Activated T-cell treated with anti-CD3 and anti-CD28 coated beads for 4 hours (primary cell): Measurements from ENCODE around the gene SELENOP.
"Not testable (repeated sequence)": the region's sequence is repeated elsewhere in the genome, so short reads cannot be mapped to it uniquely, and the experiment has no call there.

Experiments
- DNase-seq: peaks from one replicate; pipeline ENCODE4 v3.0.0-alpha.2; 2020

SELENOP gene

GRCh38 chr5:42825422-42826148 lies 13.9 kb upstream of the SELENOP start:
- DNase-seq, result no peak

GRCh38 chr5:42824347-42824976 lies 12.8 kb upstream of the SELENOP start:
- DNase-seq, result no peak

- no peak for DNase-seq
These were observed 10.9 kb upstream of the SELENOP start for GRCh38 chr5:42822548-42822947.

- DNase-seq, result no peak
These were observed 8.1 kb upstream of the SELENOP start for GRCh38 chr5:42819745-42820144.

DNA sequence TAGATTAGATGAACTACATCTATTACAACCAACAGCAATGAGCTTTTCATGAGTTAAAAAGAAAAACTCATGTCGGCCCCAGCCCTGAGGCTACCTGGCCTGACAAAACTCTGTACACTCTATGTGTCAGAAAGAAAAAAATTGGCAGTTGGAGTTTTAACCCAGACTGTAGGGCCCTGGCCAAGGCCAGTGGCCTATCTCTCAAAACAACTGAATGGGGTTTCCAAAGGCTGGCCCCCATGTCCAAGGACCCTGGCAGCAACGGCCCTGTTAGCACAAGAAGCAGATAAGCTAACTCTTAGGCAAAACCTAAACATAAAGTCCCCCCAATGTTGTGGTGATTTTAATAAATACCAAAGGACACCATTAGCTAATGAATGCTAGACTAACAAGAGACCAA lies 4.9 kb upstream of the SELENOP start:
- DNase-seq, result not testable (repeated sequence)

DNA sequence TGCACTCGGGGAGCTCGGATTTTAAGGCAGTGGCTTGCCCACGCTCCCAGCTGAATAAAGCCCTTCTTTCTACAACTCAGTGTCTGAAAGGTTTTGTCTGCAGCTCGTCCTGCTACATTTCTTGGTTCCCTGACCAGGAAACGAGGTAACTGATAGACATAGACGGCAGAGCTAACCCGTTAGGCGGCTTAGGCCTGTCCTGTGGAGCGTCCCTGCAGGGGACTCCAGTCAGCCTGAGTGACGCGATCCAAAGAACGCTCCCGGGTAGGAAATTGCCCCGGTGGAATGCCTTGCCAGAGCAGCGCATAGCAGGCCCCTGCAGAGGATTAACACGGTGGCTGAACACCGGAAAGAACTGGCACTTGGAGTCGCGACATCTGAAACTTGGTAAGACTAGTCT lies 1.8 kb upstream of the SELENOP start:
- no peak for DNase-seq

DNA sequence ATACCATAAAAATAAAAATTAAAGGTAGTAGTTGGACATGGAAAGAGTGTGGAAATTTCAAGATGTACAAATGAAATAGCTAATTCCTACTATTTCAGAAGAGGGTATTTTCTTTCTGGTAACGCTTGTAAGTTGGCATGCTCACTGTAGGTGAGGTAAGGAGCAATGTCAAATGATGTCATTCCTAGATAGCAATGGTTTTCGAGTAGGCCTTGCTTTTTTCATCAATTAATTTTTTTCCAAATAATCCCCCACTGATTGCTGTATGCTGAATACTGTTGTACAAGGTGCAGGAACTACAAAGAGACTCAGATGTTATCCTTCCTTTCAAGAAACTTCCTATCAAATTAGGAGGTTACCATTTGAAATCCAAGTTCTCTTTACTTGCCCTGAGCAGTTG lies 928 bp upstream of the SELENOP start:
- DNase-seq, result no peak

DNA sequence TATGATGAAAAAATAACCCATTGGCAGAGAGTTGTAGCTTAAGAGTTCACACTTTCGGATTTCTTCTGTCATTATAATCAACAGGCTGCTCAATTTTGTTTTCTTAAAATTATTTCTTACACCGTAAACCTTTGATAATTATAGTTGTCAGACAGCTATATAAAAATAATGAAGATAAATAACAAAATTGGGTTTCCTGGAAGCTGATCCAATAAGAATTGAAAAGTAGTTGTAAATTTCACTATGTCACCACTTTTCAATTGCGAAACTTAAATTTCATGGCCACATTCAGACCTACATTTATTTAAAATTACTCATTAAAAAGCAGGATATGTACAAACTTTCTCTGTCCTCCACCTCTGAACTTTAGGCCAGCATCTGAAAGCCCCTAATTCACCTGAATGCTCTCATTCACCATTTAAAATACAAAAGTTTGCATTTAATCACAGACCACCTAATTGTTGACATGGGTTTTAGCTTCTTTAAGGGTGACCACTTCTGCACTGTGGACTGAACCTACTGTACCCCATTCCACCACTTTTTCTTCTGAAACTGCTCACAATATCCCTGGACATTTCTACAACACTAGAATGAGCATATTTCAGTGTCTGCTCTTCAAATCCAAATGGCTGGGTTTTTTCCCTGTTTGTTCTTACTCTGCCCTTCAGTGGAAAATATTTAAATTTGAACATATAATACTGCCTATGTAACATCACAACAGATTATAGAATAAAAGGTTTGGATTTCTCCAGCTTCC lies 680 bp downstream of the SELENOP start:
- no peak for DNase-seq

- no peak for DNase-seq
These were observed 2.6 kb downstream of the SELENOP start for GRCh38 chr5:42808888-42809611.

DNA sequence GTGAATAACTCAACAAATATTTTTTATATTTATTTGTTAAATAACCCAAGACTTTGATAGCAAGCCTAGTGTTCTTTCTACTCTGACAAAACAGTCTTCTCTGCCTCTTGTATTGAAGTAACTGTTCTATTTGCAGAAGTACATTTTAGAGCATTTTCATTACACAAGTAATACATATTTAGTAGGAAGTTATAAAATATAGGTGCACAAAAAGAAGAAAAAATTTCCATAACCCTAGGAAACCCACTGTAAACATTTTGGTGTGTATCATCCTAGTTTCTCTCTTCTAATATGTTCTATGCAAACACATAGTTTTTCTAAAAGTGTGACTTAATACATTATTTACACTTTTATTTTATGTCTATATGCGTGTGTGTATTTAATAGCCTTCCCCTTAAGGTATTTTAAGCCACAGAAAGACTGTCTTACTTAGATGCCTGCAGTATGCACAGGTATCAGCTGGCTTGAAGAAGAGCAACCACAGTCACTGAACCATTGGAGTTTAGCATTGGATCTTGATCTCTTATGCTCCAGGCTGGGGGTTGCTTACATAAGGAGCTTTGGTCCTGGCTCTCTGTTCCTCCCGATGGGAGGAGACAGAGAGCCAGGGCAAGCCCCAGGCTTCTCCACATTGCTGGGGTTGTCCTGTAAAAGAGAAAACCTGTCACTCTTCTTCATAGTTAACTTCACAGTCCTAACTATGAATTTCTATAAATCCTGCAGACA lies 3.8 kb downstream of the SELENOP start:
- no peak for DNase-seq

GRCh38 chr5:42806701-42807262 lies 4.9 kb downstream of the SELENOP start:
- no peak for DNase-seq

- no peak for DNase-seq
These were observed 5.5 kb downstream of the SELENOP start for GRCh38 chr5:42806004-42806700.

GRCh38 chr5:42804717-42805339 lies 6.9 kb downstream of the SELENOP start:
- no peak for DNase-seq

- no peak for DNase-seq
These were observed 10.1 kb downstream of the SELENOP start for GRCh38 chr5:42801516-42802166.

- no peak for DNase-seq
These were observed 10.9 kb downstream of the SELENOP start for GRCh38 chr5:42800748-42801330.

DNA sequence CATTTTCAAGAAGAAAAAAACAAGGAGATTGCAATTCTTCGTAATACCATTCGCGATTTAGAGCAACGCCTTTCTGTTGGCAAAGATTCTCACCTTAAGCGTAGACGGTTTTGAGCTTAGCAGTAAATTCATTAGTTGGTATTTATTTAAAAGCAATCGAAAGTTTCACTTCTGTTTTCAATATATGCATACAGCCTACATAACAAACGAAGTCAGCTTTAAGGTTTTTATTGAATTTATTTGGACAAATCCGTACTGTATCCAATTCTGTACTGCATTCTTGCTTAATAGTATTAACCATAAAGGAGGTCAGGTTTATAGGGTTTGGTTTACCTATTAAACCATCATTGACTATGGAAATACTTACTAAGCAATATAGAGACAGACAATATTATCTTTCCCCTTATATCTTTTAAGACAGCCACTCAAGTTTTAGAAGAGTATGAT lies 12.0 kb downstream of the SELENOP start:
- DNase-seq, result no peak

DNA sequence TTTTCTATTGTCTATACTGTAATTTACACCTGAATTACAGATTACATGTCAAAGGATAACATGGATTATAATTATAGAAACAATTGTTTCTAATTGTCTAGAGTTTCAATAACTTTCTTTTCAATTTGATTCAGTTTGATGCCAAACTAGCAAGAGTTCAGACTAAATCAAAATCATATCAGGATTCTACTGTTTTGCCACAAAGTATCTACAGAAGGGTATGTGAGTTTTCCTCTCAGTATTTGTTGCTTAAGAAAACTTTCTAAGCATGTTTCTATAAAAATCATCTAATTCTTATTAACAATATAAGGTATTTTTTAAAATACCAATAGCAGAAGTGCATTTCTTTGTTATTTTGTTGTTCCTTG lies 12.5 kb downstream of the SELENOP start:
- DNase-seq, result no peak

DNA sequence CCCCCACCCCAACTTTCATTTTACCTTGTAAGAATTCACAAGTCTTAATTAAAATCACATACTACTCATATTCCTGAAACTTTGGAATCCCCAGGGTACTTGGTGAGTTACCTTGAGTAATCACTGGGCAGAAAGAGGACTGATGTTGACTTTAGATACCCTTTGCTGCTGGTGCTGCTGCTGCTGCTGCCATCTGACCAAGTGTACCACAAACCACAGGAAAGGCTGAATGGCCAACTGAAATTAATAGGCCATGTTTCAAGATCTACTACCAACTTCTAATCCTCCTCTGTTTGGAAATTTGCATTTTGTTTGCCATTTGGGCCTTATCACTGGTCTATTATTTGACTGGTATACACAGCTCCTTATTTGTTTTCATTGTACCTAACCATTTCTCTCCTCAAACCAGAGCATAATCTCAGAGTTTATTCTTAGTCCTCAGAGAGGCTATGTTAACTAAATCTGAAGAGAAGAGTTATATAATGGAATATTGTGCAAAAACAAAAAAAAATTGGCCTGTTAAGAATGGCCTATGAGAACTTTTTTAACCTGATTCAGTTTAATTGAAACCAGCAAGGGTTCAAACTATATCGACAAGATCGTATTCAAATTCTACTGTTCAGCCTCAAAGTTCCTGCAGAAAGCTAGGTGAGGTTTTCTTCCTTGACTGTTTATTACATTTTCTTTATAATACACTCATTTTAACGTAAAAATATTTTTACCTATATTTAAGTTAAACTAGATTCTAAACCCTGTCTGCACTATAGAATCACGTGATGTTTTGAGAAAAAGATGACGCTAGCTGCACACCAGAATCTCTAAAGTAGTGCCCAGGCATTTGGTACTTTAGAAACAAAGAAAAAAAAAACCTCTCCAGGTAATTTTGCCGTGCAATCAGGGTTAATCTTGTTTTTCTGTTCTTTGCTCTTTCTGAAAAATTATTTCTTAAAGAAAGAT lies 13.1 kb downstream of the SELENOP start:
- no peak for DNase-seq

DNA sequence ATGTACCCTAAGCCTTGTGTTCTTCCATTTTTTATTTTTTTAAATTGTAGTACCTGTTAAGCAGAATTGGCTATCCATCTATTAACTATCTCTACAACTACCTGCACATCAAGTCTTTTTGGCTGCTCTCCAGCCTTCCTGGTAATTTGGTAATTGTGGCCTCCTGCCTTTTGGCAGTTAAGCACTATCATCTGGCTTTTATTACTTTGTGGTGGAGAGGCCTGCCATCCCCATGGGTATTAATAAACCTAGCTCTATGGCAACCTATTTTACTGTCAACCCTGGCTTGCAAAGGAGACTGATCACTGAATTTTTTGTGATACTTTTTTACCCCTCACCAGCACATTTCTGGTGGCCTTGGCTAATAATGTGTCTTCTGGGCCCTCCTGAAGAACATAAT lies 20.5 kb downstream of the SELENOP start:
- no peak for DNase-seq
